GM23338 (cell line): ENCODE data around the gene CXCR3. TPM values are rescaled to one million over a fixed set of nuclear protein-coding genes. Genes with fewer than 3 reads are reported as not detected.

Source experiments
- ATAC-seq: fragments of 200-7000 bp; cut with Tn5 transposase; 3 replicates; pipeline ENCODE4 v1.9.1; 2020
- DNase-seq: peaks from one replicate; pipeline ENCODE4 v3.0.0-alpha.2; 2015; ENCODE audit warnings: low spot score
- H2AFZ ChIP-seq: fragments of 200-600 bp; sonication (generic); 2 replicates; pipeline ENCODE4 v1.8.0; 2016; ENCODE audit warnings: antibody characterized with exemption, mild to moderate bottlenecking, moderate library complexity
- H3F3A ChIP-seq: fragments of 200-600 bp; sonication (generic); replicated peaks from 2 replicates; pipeline ENCODE4 v1.8.0; 2017; ENCODE audit warnings: antibody characterized with exemption, mixed run types, low read depth
- H3K27ac ChIP-seq: fragments of 200-600 bp; sonication (generic); 2 replicates; pipeline ENCODE4 v1.6.1; 2016; ENCODE audit warnings: low read depth
- H3K27me3 ChIP-seq: fragments of 200-600 bp; sonication (generic); 2 replicates; pipeline ENCODE4 v1.8.0; 2016; ENCODE audit warnings: mild to moderate bottlenecking, mixed run types, moderate library complexity; ENCODE audit not compliant: insufficient read depth
- H3K36me3 ChIP-seq: fragments of 200-600 bp; sonication (generic); 2 replicates; pipeline ENCODE4 v1.8.0; 2016; ENCODE audit warnings: mild to moderate bottlenecking; ENCODE audit not compliant: insufficient read depth
- H3K4me1 ChIP-seq: fragments of 200-600 bp; sonication (generic); 2 replicates; pipeline ENCODE4 v1.8.0; 2016; ENCODE audit warnings: mild to moderate bottlenecking, moderate library complexity; ENCODE audit not compliant: insufficient read depth
- H3K4me2 ChIP-seq: fragments of 200-600 bp; sonication (generic); 2 replicates; pipeline ENCODE4 v1.7.1; 2017; ENCODE audit warnings: mixed run types
- H3K4me3 ChIP-seq: fragments of 200-600 bp; sonication (generic); 2 replicates; pipeline ENCODE4 v1.6.1; 2016; ENCODE audit warnings: mixed run types
- H3K79me2 ChIP-seq: fragments of 200-600 bp; sonication (generic); replicated peaks from 2 replicates; pipeline ENCODE4 v1.8.0; 2017; ENCODE audit warnings: mild to moderate bottlenecking; ENCODE audit not compliant: insufficient read depth
- H3K9me2 ChIP-seq: fragments of 200-600 bp; sonication (generic); 2 replicates; pipeline ENCODE4 v1.8.0; 2017; ENCODE audit not compliant: insufficient read depth
- H4K20me1 ChIP-seq: fragments of 200-600 bp; sonication (generic); replicated peaks from 2 replicates; pipeline ENCODE4 v1.8.0; 2017; ENCODE audit warnings: mild to moderate bottlenecking; ENCODE audit not compliant: insufficient read depth
- H3K27ac Mint-ChIP-seq: 2 replicates; pipeline ENCODE4 v1.8.0; 2020; ENCODE audit warnings: inconsistent platforms, mild to moderate bottlenecking, moderate library complexity, mixed read lengths
- H3K27me3 Mint-ChIP-seq: 3 replicates; pipeline ENCODE4 v1.8.0; 2022; ENCODE audit warnings: low read depth, mild to moderate bottlenecking, moderate library complexity, mixed read lengths, inconsistent platforms; ENCODE audit not compliant: insufficient read depth, poor library complexity
- H3K36me3 Mint-ChIP-seq: 3 replicates; pipeline ENCODE4 v1.8.0; 2021; ENCODE audit warnings: low read depth, mild to moderate bottlenecking, inconsistent platforms, moderate library complexity, mixed read lengths
- H3K4me1 Mint-ChIP-seq: 3 replicates; pipeline ENCODE4 v1.8.0; 2020; ENCODE audit warnings: mild to moderate bottlenecking, inconsistent platforms, mixed read lengths
- H3K4me3 Mint-ChIP-seq: 3 replicates; pipeline ENCODE4 v1.8.0; 2021; ENCODE audit warnings: moderate library complexity, mild to moderate bottlenecking, inconsistent platforms, mixed read lengths
- H3K9me3 Mint-ChIP-seq: 3 replicates; pipeline ENCODE4 v1.8.0; 2020; ENCODE audit warnings: moderate library complexity, mild to moderate bottlenecking, inconsistent platforms, mixed read lengths
- CTCF ChIP-seq, 2 experiments: fragments of 200-600 bp in 1 of 2; sonication (generic) in 1 of 2; conservative IDR thresholded peaks; 2 replicates each; pipeline versions ENCODE4 v1.5.1 to v1.6.1; 2016 to 2017; ENCODE audit warnings: antibody characterized with exemption in 2 of 2, low read depth in 2 of 2, mild to moderate bottlenecking in 2 of 2, moderate library complexity in 1 of 2
- ETS1 ChIP-seq: IDR thresholded peaks from 2 replicates; pipeline ENCODE4 v1.6.1; 2016; ENCODE audit warnings: antibody characterized with exemption
- EZH2phosphoT487 ChIP-seq: fragments of 200-600 bp; sonication (generic); IDR thresholded peaks from one replicate; pipeline ENCODE4 v1.8.1; 2018; ENCODE audit warnings: antibody characterized with exemption; ENCODE audit not compliant: unreplicated experiment
- NANOG ChIP-seq: IDR thresholded peaks from 2 replicates; pipeline ENCODE4 v1.6.1; 2016; ENCODE audit warnings: antibody characterized with exemption, borderline replicate concordance
- STAT1 ChIP-seq: IDR thresholded peaks from one replicate; pipeline ENCODE4 v1.6.1; 2016; ENCODE audit warnings: antibody characterized with exemption; ENCODE audit not compliant: unreplicated experiment
- ZNF331 ChIP-seq: fragments of 250-450 bp; sonication (Bioruptor Pico); IDR thresholded peaks from 2 replicates; pipeline ENCODE4 v1.5.0; 2020; ENCODE audit warnings: low read depth, mild to moderate bottlenecking, moderate library complexity
- polyA plus RNA-seq: library from polyadenylated mRNA; unstranded; fragments of >200 nt; fragmentation: Nextera tagmentation; extraction: Ambion mirVana; gene quantifications from 2 replicates; pipeline ENCODE4 v1.2.1, GENCODE V29; 2016
- total RNA-seq: library from RNA; depleted of rRNA; stranded (reverse); fragments of >200 nt; shearing (Covaris generic); gene quantifications from 2 replicates; pipeline ENCODE4 v1.2.3, GENCODE V29; 2014

The CXCR3 gene
- total and polyA plus RNA-seq, 2 experiments from 2014 or later = not detected

- H3K9me3 Mint-ChIP-seq = no peaks in the 10 kb centered on the region; the same call in 2 of the 3 replicates
- no peak for DNase-seq
Observed at GRCh38 chrX:71617742-71618141, 569 bp downstream of the CXCR3 start.

GRCh38 chrX:71616672-71617529 lies 1.4 kb downstream of the CXCR3 start:
- Mint-ChIP-seq H3K27ac (no peak overlapping the region; the same call in 1 of the 2 replicates), H3K4me3 (no peak overlapping the region), H3K36me3 (peaks cover 12% of the 10 kb centered on the region), H3K4me1 (no peaks in the 10 kb centered on the region), H3K27me3 (peaks cover 2% of the 10 kb centered on the region), H3K9me3 (no peaks in the 10 kb centered on the region; the same call in 2 of the 3 replicates)
- no peak for TF ChIP-seq ETS1
- peak in 1 of 2 experiments; percentile 32; a peak in 1 of 4 replicates for TF ChIP-seq CTCF (conservative IDR thresholded peaks at IDR 0.05; ENCODE audit: low read depth in 2 of 2)
- Histone ChIP-seq H3K27ac (no peak overlapping the region), H4K20me1 (no peaks in the 10 kb centered on the region), H3K36me3 (no peaks in the 10 kb centered on the region), H3K9me2 (no peaks in the 10 kb centered on the region), H3K79me2 (no peaks in the 10 kb centered on the region), H3K27me3 (no peaks in the 10 kb centered on the region), H2AFZ (no peak overlapping the region), H3K4me2 (no peak overlapping the region), H3K4me3 (no peak overlapping the region), H3F3A (no peaks in the 10 kb centered on the region), H3K4me1 (no peaks in the 10 kb centered on the region)
- ATAC-seq = peak; percentile 77
- peak; percentile 8 for DNase-seq

More at GRCh38 chrX:71617742-71618141, 569 bp downstream of the CXCR3 start:
- Mint-ChIP-seq H3K27ac (no peak overlapping the region), H3K27me3 (peaks cover 2% of the 10 kb centered on the region), H3K4me3 (no peak overlapping the region), H3K36me3 (peaks cover 8% of the 10 kb centered on the region), H3K4me1 (peaks cover 2% of the 10 kb centered on the region; the same call in 1 of the 3 replicates)
- Histone ChIP-seq H3K79me2 (no peaks in the 10 kb centered on the region), H3K27me3 (no peaks in the 10 kb centered on the region), H3F3A (no peaks in the 10 kb centered on the region), H3K4me1 (no peaks in the 10 kb centered on the region), H3K27ac (no peak overlapping the region), H2AFZ (no peak overlapping the region), H4K20me1 (no peaks in the 10 kb centered on the region), H3K9me2 (no peaks in the 10 kb centered on the region), H3K36me3 (no peaks in the 10 kb centered on the region), H3K4me3 (no peak overlapping the region), H3K4me2 (no peak overlapping the region)
- TF ChIP-seq STAT1 (no peak), NANOG (no peak), EZH2phosphoT487 (no peak), ZNF331 (CRISPR knock-in tag) (no peak), CTCF (conservative IDR thresholded peaks at IDR 0.05; ENCODE audit: low read depth in 2 of 2) (no peak)
- ATAC-seq = no peak
